Endodermal cell (in vitro differentiated cells): Measurements from ENCODE around the gene RIPK1. TPM values are rescaled to one million over a fixed set of nuclear protein-coding genes. Genes with fewer than 3 reads are reported as not detected.

ENCODE experiments used
- DNase-seq: peaks from one replicate; pipeline ENCODE4 v3.0.0-alpha.2; 2017
- H3K27ac ChIP-seq: 2 replicates; pipeline ENCODE4 v1.5.1; 2013; ENCODE audit warnings: mild to moderate bottlenecking, low read depth, low read length, moderate library complexity
- H3K27me3 ChIP-seq: 2 replicates; pipeline ENCODE4 v1.6.1; 2013; ENCODE audit warnings: mild to moderate bottlenecking, low read length, moderate library complexity; ENCODE audit not compliant: insufficient read depth, control insufficient read depth, poor library complexity, severe bottlenecking
- H3K36me3 ChIP-seq: 2 replicates; pipeline ENCODE4 v1.7.0; 2013; ENCODE audit warnings: mild to moderate bottlenecking, low read length, moderate library complexity; ENCODE audit not compliant: control insufficient read depth, insufficient read depth
- H3K4me1 ChIP-seq: one replicate; pipeline ENCODE4 v1.7.0; 2013; ENCODE audit warnings: low read length; ENCODE audit not compliant: control insufficient read depth, insufficient read depth
- H3K4me3 ChIP-seq: 2 replicates; pipeline ENCODE4 v1.5.1; 2013; ENCODE audit warnings: mild to moderate bottlenecking, low read length, moderate library complexity
- H3K9ac ChIP-seq: 2 replicates; pipeline ENCODE4 v1.6.1; 2013; ENCODE audit warnings: mild to moderate bottlenecking, low read length, moderate library complexity; ENCODE audit not compliant: poor library complexity, severe bottlenecking; ENCODE audit errors: extremely low read depth
- H3K9me3 ChIP-seq: 2 replicates; pipeline ENCODE4 v1.6.1; 2013; ENCODE audit warnings: mild to moderate bottlenecking, low read length, moderate library complexity; ENCODE audit not compliant: control insufficient read depth
- H3K27ac Mint-ChIP-seq: 2 replicates; pipeline ENCODE4 v1.8.0; 2020; ENCODE audit warnings: mixed read lengths
- H3K27me3 Mint-ChIP-seq: 2 replicates; pipeline ENCODE4 v1.8.0; 2021; ENCODE audit warnings: mild to moderate bottlenecking, mixed read lengths; ENCODE audit not compliant: insufficient read depth
- H3K36me3 Mint-ChIP-seq: 2 replicates; pipeline ENCODE4 v1.8.0; 2020; ENCODE audit warnings: low read depth, mixed read lengths
- H3K4me1 Mint-ChIP-seq: 2 replicates; pipeline ENCODE4 v1.8.0; 2020; ENCODE audit warnings: mixed read lengths
- H3K4me3 Mint-ChIP-seq: 2 replicates; pipeline ENCODE4 v1.8.0; 2020; ENCODE audit warnings: mild to moderate bottlenecking, moderate library complexity, mixed read lengths
- H3K9me3 Mint-ChIP-seq: 2 replicates; pipeline ENCODE4 v1.8.0; 2020; ENCODE audit warnings: mild to moderate bottlenecking, mixed read lengths
- CTCF ChIP-seq: fragments of 200-600 bp; sonication (generic); conservative IDR thresholded peaks from 2 replicates; pipeline ENCODE4 v1.5.0; 2021; ENCODE audit warnings: antibody characterized with exemption, mild to moderate bottlenecking
- WGBS, 2 experiments: methylation state at CpG; one replicate each; pipeline versions ENCODE4 v1.1.5 to v1.1.7; 2013; ENCODE audit warnings: missing lambda C conversion rate in 2 of 2, mixed read lengths in 1 of 2; ENCODE audit not compliant: insufficient coverage in 1 of 2, insufficient read length in 1 of 2; 5-methylcytosine and 5-hydroxymethylcytosine counted together
- total RNA-seq, 2 donors: library from RNA; stranded (reverse); fragmentation: NEBNext Ultra II Directional in 1 of 2; extraction: Animal tissue kit (Norgen Biotek cat#: 25700) in 1 of 2; gene quantifications; 2 replicates in 1 of 2; 3 replicates in 1 of 2; pipeline ENCODE4 v1.2.1, GENCODE V29; 2021

Gene RIPK1
- total RNA-seq, 2 donors from 2014 or later, result 10.2 to 18.7 TPM

GRCh38 chr6:3071568-3071967 is 3.3 kb downstream of the RIPK1 start:
- peaks cover 5% of the 10 kb centered on the region for H3K36me3 ChIP-seq
- Mint-ChIP-seq H3K9me3 (peaks cover 11% of the 10 kb centered on the region), H3K4me3 (no peak overlapping the region), H3K27me3 (peaks cover 3% of the 10 kb centered on the region), H3K36me3 (peaks cover 26% of the 10 kb centered on the region), H3K4me1 (peaks cover 13% of the 10 kb centered on the region), H3K27ac (no peak overlapping the region)
- WGBS, 2 experiments, result 88 to 93% methylated on average over 2 of the region's 2 CpGs
- no peak overlapping the region for H3K27ac ChIP-seq
- H3K9ac ChIP-seq, result no peak overlapping the region
- no peak for TF ChIP-seq CTCF
- H3K27me3 ChIP-seq, result no peaks in the 10 kb centered on the region
- H3K4me1 ChIP-seq, result no peaks in the 10 kb centered on the region
- H3K9me3 ChIP-seq, result peaks cover 9% of the 10 kb centered on the region
- no peak for DNase-seq
- no peak overlapping the region for H3K4me3 ChIP-seq

GRCh38 chr6:3072798-3073197 is 4.5 kb downstream of the RIPK1 start:
- Mint-ChIP-seq H3K27me3 (no peaks in the 10 kb centered on the region), H3K4me3 (no peak overlapping the region), H3K27ac (no peak overlapping the region), H3K4me1 (peaks cover 13% of the 10 kb centered on the region), H3K36me3 (peaks cover 31% of the 10 kb centered on the region), H3K9me3 (peaks cover under 1% of the 10 kb centered on the region)
- no peak overlapping the region for H3K9ac ChIP-seq
- peaks cover 16% of the 10 kb centered on the region for H3K36me3 ChIP-seq
- no peaks in the 10 kb centered on the region for H3K27me3 ChIP-seq
- no peak for TF ChIP-seq CTCF
- no peak overlapping the region for H3K4me3 ChIP-seq
- no peaks in the 10 kb centered on the region for H3K4me1 ChIP-seq
- 94 to 95% methylated on average over 2 to 5 of the region's 7 CpGs for WGBS, 2 experiments
- no peaks in the 10 kb centered on the region for H3K9me3 ChIP-seq
- no peak for DNase-seq
- H3K27ac ChIP-seq, result no peak overlapping the region

GRCh38 chr6:3073382-3073781 is 5.1 kb downstream of the RIPK1 start:
- no peak for TF ChIP-seq CTCF
- Mint-ChIP-seq H3K27me3 (no peaks in the 10 kb centered on the region), H3K36me3 (peaks cover 34% of the 10 kb centered on the region), H3K9me3 (peaks cover 3% of the 10 kb centered on the region), H3K4me1 (peaks cover 13% of the 10 kb centered on the region), H3K4me3 (no peak overlapping the region), H3K27ac (no peak overlapping the region)
- H3K27ac ChIP-seq, result no peak overlapping the region
- peaks cover 22% of the 10 kb centered on the region for H3K36me3 ChIP-seq
- H3K4me3 ChIP-seq, result no peak overlapping the region
- no peak overlapping the region for H3K9ac ChIP-seq
- WGBS, 2 experiments, result 88 to 94% methylated on average over 5 to 11 of the region's 11 CpGs
- no peak for DNase-seq
- no peaks in the 10 kb centered on the region for H3K4me1 ChIP-seq
- H3K27me3 ChIP-seq, result no peaks in the 10 kb centered on the region
- peaks cover 5% of the 10 kb centered on the region for H3K9me3 ChIP-seq
